Measurements from ENCODE around the gene METAP2.

DNA sequence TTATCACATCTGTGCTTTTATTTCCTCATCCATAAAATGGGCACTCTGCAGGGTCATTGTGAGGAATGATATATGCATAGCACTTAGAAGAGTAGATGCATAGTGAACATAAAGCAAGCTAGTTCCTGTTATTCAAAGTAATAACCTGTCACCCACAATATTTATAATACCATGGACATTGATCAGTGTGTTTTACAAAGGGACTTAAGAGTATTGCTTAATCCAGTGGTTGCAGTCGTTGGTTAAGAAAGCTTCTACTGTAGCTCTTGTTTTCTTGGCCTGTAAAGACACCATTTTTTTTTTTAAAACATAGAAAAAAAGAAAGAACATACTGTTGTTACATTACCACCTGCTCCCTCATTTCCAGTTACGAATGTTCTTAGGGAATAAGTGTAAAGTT lies 13.1 kb downstream of the METAP2 start:
- TF ChIP-seq CREB1 (CRISPR knock-in tag; IDR thresholded peaks at IDR 0.05; ENCODE audit: low read depth) = no peak
- TF ChIP-seq, protein P1, sequence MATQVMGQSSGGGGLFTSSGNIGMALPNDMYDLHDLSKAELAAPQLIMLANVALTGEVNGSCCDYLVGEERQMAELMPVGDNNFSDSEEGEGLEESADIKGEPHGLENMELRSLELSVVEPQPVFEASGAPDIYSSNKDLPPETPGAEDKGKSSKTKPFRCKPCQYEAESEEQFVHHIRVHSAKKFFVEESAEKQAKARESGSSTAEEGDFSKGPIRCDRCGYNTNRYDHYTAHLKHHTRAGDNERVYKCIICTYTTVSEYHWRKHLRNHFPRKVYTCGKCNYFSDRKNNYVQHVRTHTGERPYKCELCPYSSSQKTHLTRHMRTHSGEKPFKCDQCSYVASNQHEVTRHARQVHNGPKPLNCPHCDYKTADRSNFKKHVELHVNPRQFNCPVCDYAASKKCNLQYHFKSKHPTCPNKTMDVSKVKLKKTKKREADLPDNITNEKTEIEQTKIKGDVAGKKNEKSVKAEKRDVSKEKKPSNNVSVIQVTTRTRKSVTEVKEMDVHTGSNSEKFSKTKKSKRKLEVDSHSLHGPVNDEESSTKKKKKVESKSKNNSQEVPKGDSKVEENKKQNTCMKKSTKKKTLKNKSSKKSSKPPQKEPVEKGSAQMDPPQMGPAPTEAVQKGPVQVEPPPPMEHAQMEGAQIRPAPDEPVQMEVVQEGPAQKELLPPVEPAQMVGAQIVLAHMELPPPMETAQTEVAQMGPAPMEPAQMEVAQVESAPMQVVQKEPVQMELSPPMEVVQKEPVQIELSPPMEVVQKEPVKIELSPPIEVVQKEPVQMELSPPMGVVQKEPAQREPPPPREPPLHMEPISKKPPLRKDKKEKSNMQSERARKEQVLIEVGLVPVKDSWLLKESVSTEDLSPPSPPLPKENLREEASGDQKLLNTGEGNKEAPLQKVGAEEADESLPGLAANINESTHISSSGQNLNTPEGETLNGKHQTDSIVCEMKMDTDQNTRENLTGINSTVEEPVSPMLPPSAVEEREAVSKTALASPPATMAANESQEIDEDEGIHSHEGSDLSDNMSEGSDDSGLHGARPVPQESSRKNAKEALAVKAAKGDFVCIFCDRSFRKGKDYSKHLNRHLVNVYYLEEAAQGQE (IDR thresholded peaks at IDR 0.05; ENCODE audit: unreplicated experiment) = no peak
- TF ChIP-seq ZNF331 (CRISPR knock-in tag; IDR thresholded peaks at IDR 0.05; ENCODE audit: low read depth) = no peak
- TF ChIP-seq, protein P2, sequence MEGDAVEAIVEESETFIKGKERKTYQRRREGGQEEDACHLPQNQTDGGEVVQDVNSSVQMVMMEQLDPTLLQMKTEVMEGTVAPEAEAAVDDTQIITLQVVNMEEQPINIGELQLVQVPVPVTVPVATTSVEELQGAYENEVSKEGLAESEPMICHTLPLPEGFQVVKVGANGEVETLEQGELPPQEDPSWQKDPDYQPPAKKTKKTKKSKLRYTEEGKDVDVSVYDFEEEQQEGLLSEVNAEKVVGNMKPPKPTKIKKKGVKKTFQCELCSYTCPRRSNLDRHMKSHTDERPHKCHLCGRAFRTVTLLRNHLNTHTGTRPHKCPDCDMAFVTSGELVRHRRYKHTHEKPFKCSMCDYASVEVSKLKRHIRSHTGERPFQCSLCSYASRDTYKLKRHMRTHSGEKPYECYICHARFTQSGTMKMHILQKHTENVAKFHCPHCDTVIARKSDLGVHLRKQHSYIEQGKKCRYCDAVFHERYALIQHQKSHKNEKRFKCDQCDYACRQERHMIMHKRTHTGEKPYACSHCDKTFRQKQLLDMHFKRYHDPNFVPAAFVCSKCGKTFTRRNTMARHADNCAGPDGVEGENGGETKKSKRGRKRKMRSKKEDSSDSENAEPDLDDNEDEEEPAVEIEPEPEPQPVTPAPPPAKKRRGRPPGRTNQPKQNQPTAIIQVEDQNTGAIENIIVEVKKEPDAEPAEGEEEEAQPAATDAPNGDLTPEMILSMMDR (conservative IDR thresholded peaks at IDR 0.05; ENCODE audit: low read depth in 2 of 2) = no peak
- TF ChIP-seq EZH2phosphoT487 (IDR thresholded peaks at IDR 0.05; ENCODE audit: unreplicated experiment) = no peak

Data from GM23338 (cell line).